ENCODE results near the gene ACOT7.

The ACOT7 gene

DNA sequence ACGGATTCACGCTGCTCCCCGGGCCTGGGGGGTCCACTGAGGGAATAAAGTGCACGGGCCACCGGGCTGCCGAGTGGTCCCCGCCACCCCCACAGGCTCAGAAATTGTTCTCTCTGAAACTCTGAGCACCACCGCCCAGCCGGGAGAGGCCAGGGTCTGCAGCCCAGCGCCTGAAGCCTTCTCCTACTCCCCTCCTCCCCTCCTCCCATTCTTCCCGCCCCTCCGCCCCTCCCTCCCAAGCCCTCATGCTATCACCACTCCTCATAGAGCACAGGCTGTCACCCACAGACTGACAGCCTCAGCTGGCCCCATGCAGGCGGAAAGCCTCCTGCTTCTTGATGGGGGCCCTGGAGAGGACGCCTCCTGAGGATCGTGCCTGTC is 132.0 kb downstream of the ACOT7 start:
- DNase-seq (ENCODE audit: low spot score), result no peak
- in situ Hi-C loops (cut with MboI; ENCODE audit: low sequenced_read_pairs, unreplicated experiment), result no loop called here

DNA sequence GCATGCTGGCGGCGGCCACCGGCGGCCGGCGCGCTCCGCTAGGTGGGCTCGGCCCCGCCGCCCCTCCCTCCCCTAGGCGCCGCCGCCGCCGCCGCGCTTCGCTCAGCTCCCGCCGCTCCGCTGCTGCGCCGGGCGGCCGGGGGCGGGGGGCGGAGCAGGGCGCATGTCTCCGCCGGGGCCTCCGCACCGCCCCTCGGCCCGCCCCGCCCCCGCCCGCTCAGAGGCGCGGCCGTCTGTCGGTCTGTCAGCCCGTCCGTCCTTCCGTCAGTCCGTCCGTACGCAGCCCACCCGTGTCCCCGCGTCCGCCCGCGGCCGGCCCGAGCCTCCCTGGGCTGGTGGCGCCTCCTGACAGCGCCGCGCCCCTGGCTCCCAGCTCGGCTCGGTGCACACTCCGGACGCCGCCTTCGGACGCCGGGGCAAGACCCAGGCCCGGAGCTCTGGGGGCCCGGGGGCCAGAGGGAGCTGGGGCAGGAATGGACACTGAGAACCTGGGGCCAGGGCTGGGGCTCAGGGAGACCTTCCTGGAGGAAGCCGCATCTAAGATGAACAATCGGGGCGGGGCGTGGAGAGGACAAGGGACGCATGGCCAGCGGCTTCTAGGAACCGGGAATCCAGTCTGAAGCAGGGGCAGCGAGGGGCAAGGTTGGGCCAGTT is 132.5 kb downstream of the ACOT7 start, which contains the start of gene GPR153:
TSS of gene GPR153 (minus strand) at position 138 of the 654 bp plus-strand sequence. CDS start 6,193 bp downstream, outside the sequence.
- peak; percentile 89 for DNase-seq (ENCODE audit: low spot score)
- in situ Hi-C loops (cut with MboI; ENCODE audit: low sequenced_read_pairs, unreplicated experiment), result no loop called here
- TF ChIP-seq, protein P1, sequence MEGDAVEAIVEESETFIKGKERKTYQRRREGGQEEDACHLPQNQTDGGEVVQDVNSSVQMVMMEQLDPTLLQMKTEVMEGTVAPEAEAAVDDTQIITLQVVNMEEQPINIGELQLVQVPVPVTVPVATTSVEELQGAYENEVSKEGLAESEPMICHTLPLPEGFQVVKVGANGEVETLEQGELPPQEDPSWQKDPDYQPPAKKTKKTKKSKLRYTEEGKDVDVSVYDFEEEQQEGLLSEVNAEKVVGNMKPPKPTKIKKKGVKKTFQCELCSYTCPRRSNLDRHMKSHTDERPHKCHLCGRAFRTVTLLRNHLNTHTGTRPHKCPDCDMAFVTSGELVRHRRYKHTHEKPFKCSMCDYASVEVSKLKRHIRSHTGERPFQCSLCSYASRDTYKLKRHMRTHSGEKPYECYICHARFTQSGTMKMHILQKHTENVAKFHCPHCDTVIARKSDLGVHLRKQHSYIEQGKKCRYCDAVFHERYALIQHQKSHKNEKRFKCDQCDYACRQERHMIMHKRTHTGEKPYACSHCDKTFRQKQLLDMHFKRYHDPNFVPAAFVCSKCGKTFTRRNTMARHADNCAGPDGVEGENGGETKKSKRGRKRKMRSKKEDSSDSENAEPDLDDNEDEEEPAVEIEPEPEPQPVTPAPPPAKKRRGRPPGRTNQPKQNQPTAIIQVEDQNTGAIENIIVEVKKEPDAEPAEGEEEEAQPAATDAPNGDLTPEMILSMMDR (IDR thresholded peaks at IDR 0.05; ENCODE audit: borderline replicate concordance, control extremely low read depth, extremely low read depth, insufficient read depth, missing control alignments), result no peak

More for the DNA sequence above, 132.0 kb downstream of the ACOT7 start:
- TF ChIP-seq, protein P1 (IDR thresholded peaks at IDR 0.05; ENCODE audit: borderline replicate concordance, control extremely low read depth, extremely low read depth, insufficient read depth, missing control alignments), result no peak

DNA sequence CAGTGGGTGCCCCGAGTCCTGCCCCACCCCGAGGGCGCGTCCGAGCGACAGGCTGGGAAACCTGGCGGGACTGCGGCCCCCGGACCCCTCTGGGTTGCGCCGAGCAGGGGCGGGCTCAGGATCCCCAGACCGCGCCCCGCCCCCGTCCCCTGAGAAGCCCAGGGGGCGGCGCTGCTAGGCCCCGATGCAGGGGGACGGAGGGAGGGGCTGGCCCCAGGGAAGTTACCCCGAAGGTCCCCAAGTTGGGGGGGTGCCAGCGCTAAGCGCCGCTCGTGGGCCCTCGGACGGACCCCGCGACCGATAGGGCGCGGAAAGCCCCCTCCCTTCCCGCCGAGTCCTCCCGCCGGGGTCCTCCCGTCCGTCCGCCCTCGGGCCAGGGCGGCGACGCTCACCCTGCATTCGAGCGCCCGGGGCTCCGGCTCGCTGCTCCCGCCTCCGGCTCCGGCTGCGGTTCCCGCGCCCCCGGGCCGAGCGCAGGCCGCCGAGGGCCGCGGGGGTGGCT is 133.1 kb downstream of the ACOT7 start:
- peak; percentile 75 for DNase-seq (ENCODE audit: low spot score)
- TF ChIP-seq, protein P1 (IDR thresholded peaks at IDR 0.05; ENCODE audit: borderline replicate concordance, control extremely low read depth, extremely low read depth, insufficient read depth, missing control alignments), result no peak
- in situ Hi-C loops (cut with MboI; ENCODE audit: low sequenced_read_pairs, unreplicated experiment), result no loop called here

DNA sequence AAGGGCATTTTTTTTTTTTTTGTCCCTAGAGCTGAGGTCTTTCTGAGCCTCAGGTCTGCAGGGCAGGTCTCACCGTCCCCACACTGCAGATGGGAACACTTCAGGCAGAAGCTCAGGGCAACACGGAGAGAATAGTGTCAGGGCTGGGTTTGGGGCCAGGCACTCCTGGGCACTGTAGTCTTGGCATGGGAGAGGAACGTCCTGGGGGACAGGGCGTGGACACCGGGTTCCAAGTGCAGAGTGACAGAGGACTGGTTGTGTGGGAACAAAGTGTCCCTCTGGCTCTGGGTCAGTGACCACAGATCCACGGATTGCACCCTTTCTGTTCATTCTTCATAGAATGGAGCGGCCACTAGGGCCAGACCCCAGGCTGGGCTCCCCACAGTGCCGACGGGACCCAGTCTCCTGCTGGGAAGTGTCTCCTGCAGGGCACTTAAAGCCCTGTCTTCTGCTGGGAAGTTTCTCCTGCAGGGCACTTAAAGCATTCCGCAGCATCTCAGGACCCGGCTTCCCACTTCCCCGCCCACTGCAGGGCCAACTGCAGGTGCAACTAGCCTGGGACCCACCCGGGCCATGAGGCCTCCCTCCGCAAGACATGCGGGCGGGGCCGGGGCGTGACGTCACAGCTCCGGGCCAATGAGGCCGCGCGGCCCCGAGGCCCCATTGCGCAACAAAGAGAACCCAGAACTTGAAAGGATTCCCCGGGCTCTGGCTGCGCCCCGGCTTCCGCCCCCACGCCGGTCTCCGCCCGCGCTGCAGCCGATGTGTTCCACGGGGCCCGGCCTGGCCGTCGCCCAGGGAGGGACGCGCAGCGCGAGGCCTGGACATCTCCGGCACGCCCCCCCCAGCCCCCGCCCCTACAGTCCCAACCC is 133.8 kb downstream of the ACOT7 start:
- in situ Hi-C loops (cut with MboI; ENCODE audit: low sequenced_read_pairs, unreplicated experiment), result loop anchor here (10.0 kb wide), 1 partner anchor 145 kb away; no protein-coding TSS in a partner anchor
- DNase-seq (ENCODE audit: low spot score), result peak; percentile 94
- TF ChIP-seq, protein P1 (IDR thresholded peaks at IDR 0.05; ENCODE audit: borderline replicate concordance, control extremely low read depth, extremely low read depth, insufficient read depth, missing control alignments), result no peak

DNA sequence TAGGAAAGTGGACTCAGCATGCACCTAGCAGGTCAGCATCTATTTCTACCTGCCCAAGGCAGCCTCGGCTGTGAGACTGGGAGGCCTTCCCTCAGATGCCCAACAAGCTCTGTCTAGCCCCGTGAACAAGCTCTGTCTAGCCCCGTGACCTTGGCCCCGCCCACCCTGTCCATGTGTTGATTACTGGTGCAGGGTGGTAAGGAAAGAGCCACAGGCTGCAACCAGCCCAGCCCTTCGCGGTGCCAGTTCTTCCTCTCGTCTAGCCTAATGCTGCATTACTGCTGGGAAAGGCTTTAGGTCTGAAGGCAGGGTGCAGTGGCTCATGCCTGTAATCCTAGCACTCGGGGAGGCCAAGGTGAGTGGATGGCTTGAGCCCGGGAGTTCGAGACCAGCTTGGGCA is 134.9 kb downstream of the ACOT7 start:
- in situ Hi-C loops (cut with MboI; ENCODE audit: low sequenced_read_pairs, unreplicated experiment), result loop anchor here (10.0 kb wide), 1 partner anchor 146 kb away; no protein-coding TSS in a partner anchor
- DNase-seq (ENCODE audit: low spot score), result no peak
- TF ChIP-seq, protein P1 (IDR thresholded peaks at IDR 0.05; ENCODE audit: borderline replicate concordance, control extremely low read depth, extremely low read depth, insufficient read depth, missing control alignments), result no peak

DNA sequence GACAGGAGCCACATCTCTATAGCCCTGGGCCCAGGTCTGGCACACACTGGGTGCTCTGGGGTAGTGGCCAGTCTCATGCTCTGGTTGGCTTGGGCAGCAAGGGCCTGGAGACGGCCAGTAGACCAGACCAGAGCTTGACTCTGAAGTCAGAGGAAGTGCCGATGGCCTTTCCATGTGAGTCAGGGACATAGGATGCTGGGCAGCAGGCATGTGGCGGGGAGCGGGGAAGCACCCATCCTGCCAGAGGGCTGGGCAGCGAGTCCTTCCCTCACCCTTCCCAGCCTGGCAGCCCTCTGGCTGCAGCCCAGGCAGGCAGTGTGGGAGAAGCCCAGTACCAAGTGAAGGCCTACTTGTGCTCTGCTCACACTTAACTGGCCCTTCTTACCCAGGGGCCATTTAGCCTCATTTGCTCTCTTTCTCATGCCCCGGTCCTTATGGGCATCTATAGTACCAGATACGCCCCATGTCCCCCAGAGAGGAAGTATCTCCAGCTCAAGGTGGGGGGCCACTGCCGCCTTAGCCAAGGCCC is 136.0 kb downstream of the ACOT7 start:
- no peak for DNase-seq (ENCODE audit: low spot score)
- TF ChIP-seq, protein P1 (IDR thresholded peaks at IDR 0.05; ENCODE audit: borderline replicate concordance, control extremely low read depth, extremely low read depth, insufficient read depth, missing control alignments), result no peak
- in situ Hi-C loops (cut with MboI; ENCODE audit: low sequenced_read_pairs, unreplicated experiment), result loop anchor here (10.0 kb wide), 1 partner anchor 147 kb away; no protein-coding TSS in a partner anchor

Data from GM13976 (cell line).